ENCODE measurements around the gene MAP7D2. TPM values are rescaled to one million over a fixed set of nuclear protein-coding genes. Genes with fewer than 3 reads are reported as not detected.
A peak's percentile ranks its signal among the peaks of the same experiment; 100 is the strongest.

The MAP7D2 gene
- total RNA-seq, 1 donor: not detected

DNA sequence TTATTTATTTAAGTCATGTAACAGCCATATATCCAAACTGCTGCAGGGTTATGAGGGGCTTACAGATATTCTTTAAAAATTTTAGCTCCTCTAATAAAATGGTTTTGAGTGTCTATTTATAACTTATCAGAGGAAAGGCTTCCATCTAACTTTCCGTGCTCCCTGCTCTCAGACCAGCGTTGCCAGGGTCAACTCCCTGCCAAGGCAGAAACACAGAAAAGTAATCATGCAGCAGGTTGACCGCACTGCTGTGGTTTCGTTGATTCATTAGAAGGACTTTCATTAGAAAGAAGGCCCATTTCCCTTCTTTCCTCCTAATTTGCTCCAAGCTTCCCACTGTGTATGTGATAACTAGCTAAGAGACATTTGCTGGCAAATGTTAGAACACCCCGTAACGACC is 159.8 kb downstream of the MAP7D2 start:
- DNase-seq (ENCODE audit: low read depth): no peak
- TF ChIP-seq, protein P1, sequence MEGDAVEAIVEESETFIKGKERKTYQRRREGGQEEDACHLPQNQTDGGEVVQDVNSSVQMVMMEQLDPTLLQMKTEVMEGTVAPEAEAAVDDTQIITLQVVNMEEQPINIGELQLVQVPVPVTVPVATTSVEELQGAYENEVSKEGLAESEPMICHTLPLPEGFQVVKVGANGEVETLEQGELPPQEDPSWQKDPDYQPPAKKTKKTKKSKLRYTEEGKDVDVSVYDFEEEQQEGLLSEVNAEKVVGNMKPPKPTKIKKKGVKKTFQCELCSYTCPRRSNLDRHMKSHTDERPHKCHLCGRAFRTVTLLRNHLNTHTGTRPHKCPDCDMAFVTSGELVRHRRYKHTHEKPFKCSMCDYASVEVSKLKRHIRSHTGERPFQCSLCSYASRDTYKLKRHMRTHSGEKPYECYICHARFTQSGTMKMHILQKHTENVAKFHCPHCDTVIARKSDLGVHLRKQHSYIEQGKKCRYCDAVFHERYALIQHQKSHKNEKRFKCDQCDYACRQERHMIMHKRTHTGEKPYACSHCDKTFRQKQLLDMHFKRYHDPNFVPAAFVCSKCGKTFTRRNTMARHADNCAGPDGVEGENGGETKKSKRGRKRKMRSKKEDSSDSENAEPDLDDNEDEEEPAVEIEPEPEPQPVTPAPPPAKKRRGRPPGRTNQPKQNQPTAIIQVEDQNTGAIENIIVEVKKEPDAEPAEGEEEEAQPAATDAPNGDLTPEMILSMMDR (IDR thresholded peaks at IDR 0.05; ENCODE audit: insufficient read depth, low read depth, low read length): no peak
- H3K4me3 ChIP-seq (ENCODE audit: low read depth, low read length): no peak overlapping the region

Small RNAs within 50 kb of the gene (small RNA-seq; reads per million reads assigned to genes)
- 162 reads per million, percentile 97 among the genes with 10 or more reads in this experiment for gene MIR23C
- gene RF00019: not detected
- 22.3 reads per million, percentile 94 among the genes with 10 or more reads in this experiment for gene RF00493
- gene RF00494: not detected

Other genes with a start within 250 kb of the MAP7D2 start
- gene SH3KBP1, start 229.3 kb downstream of the MAP7D2 start, total RNA-seq: 18.6 and 21.3 TPM in 2 replicates
- 4.8 and 6.5 TPM in 2 replicates for gene BCLAF3, start 125.8 kb downstream of the MAP7D2 start, total RNA-seq
- 34.8 and 48.8 TPM in 2 replicates for gene EIF1AX, start 24.9 kb upstream of the MAP7D2 start, total RNA-seq
- gene RPS6KA3, start 150.0 kb upstream of the MAP7D2 start, total RNA-seq: 43.2 and 53.5 TPM in 2 replicates